ENCODE measurements around the gene ZBTB46. TPM values are rescaled to one million over a fixed set of nuclear protein-coding genes. Genes with fewer than 3 reads are reported as not detected.
"Not testable (repeated sequence)": the region's sequence is repeated elsewhere in the genome, so short reads cannot be mapped to it uniquely, and the experiment has no call there.

ZBTB46 gene
- total RNA-seq, 1 experiment from 2014 or later = 18.9 TPM

DNA sequence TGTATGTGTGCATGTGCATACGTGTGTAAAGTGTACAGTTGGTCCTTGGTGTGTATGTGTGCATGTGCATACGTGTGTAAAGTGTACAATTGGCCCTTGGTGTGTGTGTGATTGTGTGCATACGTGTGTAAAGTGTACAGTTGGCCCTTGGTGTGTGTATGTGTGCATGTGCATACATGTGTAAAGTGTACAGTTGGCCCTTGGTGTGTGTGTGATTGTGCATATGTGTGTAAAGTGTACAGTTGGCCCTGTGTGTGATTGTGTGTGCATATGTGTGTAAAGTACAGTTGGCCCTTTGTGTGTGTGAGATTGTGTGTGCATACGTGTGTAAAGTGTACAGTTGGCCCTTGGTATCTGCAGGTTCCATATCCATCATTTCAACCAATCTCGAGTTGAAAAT, 99.7 kb downstream of the ZBTB46 start:
- no peaks in the 10 kb centered on the region for H3K27me3 Mint-ChIP-seq (ENCODE audit: low read depth)
- H3K4me1 Mint-ChIP-seq = no peaks in the 10 kb centered on the region
- TF ChIP-seq ZNF263 (CRISPR knock-in tag; IDR thresholded peaks at IDR 0.05; ENCODE audit: low read depth) (no peak), GTF2I (CRISPR knock-in tag; conservative IDR thresholded peaks at IDR 0.05) (no peak), ZNF416 (CRISPR knock-in tag; IDR thresholded peaks at IDR 0.05) (no peak)
- TF ChIP-seq, protein P1, sequence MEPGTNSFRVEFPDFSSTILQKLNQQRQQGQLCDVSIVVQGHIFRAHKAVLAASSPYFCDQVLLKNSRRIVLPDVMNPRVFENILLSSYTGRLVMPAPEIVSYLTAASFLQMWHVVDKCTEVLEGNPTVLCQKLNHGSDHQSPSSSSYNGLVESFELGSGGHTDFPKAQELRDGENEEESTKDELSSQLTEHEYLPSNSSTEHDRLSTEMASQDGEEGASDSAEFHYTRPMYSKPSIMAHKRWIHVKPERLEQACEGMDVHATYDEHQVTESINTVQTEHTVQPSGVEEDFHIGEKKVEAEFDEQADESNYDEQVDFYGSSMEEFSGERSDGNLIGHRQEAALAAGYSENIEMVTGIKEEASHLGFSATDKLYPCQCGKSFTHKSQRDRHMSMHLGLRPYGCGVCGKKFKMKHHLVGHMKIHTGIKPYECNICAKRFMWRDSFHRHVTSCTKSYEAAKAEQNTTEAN (CRISPR knock-in tag; IDR thresholded peaks at IDR 0.05) = no peak
- no peaks in the 10 kb centered on the region for H3K9me3 Mint-ChIP-seq
- H3K27ac Mint-ChIP-seq = no peak overlapping the region
- H3K4me3 Mint-ChIP-seq = no peak overlapping the region
- no peak for DNase-seq (ENCODE audit: low spot score)
- H3K36me3 Mint-ChIP-seq = peaks cover 11% of the 10 kb centered on the region
- ChIA-PET POLR2A (no interaction called here), CTCF (no interaction called here)
- no peak for ATAC-seq

DNA sequence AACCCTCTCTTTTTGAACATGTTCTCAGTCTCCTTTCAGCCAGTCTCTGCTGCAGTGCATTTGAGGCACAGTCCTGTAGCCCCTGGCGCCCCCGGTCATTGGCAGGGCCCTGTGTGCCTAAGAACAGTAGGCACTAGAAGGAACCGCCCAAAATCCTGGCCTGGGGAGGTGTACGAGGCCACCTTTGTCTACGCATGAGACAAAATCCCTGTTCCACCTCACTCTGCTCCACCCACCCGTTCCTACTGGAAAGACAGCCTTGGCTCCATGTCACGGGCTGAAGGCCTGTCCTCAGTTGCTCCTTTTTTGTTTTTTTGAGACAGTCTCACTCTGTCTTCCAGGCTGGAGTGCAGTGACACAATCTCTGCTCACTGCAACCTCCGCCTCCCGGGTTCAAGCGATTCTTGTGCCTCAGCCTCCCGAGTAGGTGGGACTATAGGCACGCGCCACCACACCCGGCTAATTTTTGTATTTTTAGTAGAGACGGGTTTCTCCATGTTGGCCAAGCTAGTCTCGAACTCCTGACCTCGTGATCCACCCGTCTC, 100.8 kb downstream of the ZBTB46 start:
- ATAC-seq; H3K27ac Mint-ChIP-seq; CTCF ChIA-PET; H3K4me3 Mint-ChIP-seq; H3K27me3 Mint-ChIP-seq (ENCODE audit: low read depth); POLR2A ChIA-PET; H3K4me1 Mint-ChIP-seq; H3K9me3 Mint-ChIP-seq; DNase-seq (ENCODE audit: low spot score): not testable (repeated sequence)
- H3K36me3 Mint-ChIP-seq = peaks cover 14% of the 10 kb centered on the region

DNA sequence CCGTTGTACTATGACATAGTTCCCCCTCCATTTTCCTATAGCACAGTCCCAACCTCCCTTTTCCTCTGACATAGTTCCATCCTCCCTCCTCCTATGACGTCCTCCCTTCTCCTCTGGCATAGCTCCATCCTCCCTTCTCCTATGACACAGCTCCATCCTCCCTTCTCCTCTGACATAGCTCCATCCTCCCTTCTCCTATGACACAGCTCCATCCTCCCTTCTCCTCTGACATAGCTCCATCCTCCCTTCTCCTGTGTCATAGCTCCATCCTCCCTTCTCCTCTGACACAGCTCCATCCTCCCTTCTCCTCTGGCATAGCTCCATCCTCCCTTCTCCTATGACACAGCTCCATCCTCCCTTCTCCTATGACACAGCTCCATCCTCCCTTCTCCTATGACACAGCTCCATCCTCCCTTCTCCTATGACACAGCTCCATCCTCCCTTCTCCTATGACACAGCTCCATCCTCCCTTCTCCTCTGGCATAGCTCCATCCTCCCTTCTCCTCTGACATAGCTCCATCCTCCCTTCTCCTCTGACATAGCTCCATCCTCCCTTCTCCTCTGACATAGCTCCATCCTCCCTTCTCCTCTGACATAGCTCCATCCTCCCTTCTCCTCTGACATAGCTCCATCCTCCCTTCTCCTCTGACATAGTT, 108.0 kb downstream of the ZBTB46 start:
- H3K4me1 Mint-ChIP-seq; H3K27me3 Mint-ChIP-seq (ENCODE audit: low read depth); H3K4me3 Mint-ChIP-seq; ATAC-seq; H3K9me3 Mint-ChIP-seq; POLR2A ChIA-PET; DNase-seq (ENCODE audit: low spot score); H3K27ac Mint-ChIP-seq; CTCF ChIA-PET: not testable (repeated sequence)
- peaks cover 33% of the 10 kb centered on the region for H3K36me3 Mint-ChIP-seq

DNA sequence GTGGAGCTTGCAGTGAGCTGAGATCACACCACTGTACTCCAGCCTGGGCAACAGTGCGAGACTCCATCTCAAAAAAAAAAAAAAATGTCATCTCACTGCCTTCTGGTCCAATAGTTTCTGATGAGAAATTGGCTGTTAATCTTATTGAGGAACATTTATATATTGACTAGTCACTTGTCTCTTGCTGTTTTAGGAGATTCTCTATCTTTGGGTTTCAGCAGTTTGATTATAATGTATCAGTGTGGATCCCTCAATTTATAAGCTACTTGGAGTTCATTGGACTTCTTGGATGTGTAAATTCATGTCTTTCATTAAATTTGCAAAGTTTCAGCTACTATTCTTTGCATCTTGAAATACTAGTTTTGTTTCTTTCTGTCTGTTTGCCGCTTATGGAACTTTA, 112.1 kb downstream of the ZBTB46 start:
- Mint-ChIP-seq H3K4me1 (no peaks in the 10 kb centered on the region), H3K4me3 (no peak overlapping the region), H3K27me3 (ENCODE audit: low read depth) (no peaks in the 10 kb centered on the region), H3K9me3 (no peaks in the 10 kb centered on the region), H3K27ac (no peak overlapping the region; the same call in 1 of the 2 replicates), H3K36me3 (peaks cover 43% of the 10 kb centered on the region)
- peak; percentile 69 for TF ChIP-seq ZNF317 (CRISPR knock-in tag; IDR thresholded peaks at IDR 0.05; ENCODE audit: borderline replicate concordance, low read depth)
- no peak for TF ChIP-seq ZNF232 (CRISPR knock-in tag; IDR thresholded peaks at IDR 0.05)
- ChIA-PET POLR2A (interaction anchor here (0.7 kb wide), 1 partner anchor 18 kb away, joined by 3 read pairs; the partner anchor contains the start of gene LIME1), CTCF (interaction anchor here (0.7 to 1.2 kb wide), 2 partner anchors 11 to 57 kb away, joined by 4 to 6 read pairs; partner anchors contain the start of genes ARFRP1 and ZGPAT)
- ATAC-seq (no peak), DNase-seq (ENCODE audit: low spot score) (no peak)

DNA sequence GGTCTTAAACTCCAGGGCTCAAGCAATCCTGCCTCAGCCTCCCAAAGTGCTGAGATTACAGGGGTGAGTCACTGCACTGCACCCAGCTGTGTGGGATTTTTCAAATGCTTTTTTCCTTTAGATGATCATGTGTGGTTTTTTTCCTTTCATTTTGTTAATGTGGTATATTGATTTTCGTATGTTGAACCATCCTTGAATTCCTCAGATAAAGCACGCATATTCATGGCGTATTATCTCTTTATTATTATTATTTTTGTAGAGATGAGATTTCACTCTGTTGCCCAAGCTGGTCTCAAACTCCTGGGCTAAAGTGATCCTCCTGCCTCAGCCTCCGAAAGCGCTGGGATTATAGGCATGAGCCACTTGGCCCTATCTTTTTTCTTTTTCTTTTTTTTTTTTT, 116.2 kb downstream of the ZBTB46 start:
- no peak for ATAC-seq
- no peak overlapping the region for H3K27ac Mint-ChIP-seq
- H3K27me3 Mint-ChIP-seq (ENCODE audit: low read depth) = no peaks in the 10 kb centered on the region
- DNase-seq (ENCODE audit: low spot score) = no peak
- TF ChIP-seq TEAD1 (CRISPR knock-in tag; IDR thresholded peaks at IDR 0.05) (no peak), FOXK1 (CRISPR knock-in tag; IDR thresholded peaks at IDR 0.05) (no peak), ZNF416 (CRISPR knock-in tag; IDR thresholded peaks at IDR 0.05) (no peak), MXD4 (CRISPR knock-in tag; IDR thresholded peaks at IDR 0.05; ENCODE audit: borderline replicate concordance) (no peak)
- ChIA-PET CTCF (no interaction called here), POLR2A (interaction anchor here (0.7 kb wide), 1 partner anchor 169 kb away, joined by 4 read pairs; no protein-coding TSS in a partner anchor)
- H3K4me1 Mint-ChIP-seq = no peaks in the 10 kb centered on the region
- no peaks in the 10 kb centered on the region for H3K9me3 Mint-ChIP-seq
- H3K36me3 Mint-ChIP-seq = peaks cover 62% of the 10 kb centered on the region
- H3K4me3 Mint-ChIP-seq = no peak overlapping the region

DNA sequence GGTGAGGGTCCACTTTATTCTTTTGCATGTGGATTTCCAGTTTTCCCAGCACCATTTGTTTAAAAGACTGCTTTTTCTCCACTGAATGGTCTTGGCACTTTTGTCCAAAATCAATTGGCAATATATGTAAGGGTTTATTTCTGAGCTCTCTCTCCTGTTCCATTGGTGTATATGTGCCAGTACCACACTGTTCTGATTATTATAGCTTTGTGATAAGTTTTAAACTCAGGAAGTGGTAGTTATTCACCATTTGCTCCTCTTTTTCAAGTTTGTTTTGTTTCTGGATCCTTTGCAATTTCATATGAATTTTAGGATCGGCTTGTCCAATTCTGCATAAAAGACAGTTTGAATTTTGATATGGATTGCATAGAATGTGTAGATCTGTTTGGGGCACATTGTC, 118.9 kb downstream of the ZBTB46 start:
- H3K36me3 Mint-ChIP-seq = peaks cover 60% of the 10 kb centered on the region
- DNase-seq (ENCODE audit: low spot score) (no peak), ATAC-seq (no peak)
- POLR2A ChIA-PET = no interaction called here
- no peak overlapping the region for H3K27ac Mint-ChIP-seq
- CTCF ChIA-PET = no interaction called here
- peaks cover 5% of the 10 kb centered on the region for H3K4me1 Mint-ChIP-seq
- TF ChIP-seq SMAD4 (CRISPR knock-in tag; IDR thresholded peaks at IDR 0.05) (no peak), SP1 (CRISPR knock-in tag; conservative IDR thresholded peaks at IDR 0.05) (no peak)
- H3K27me3 Mint-ChIP-seq (ENCODE audit: low read depth) = no peaks in the 10 kb centered on the region
- H3K4me3 Mint-ChIP-seq = no peak overlapping the region
- no peaks in the 10 kb centered on the region for H3K9me3 Mint-ChIP-seq
